GM18867 (cell line): Measurements from ENCODE around the gene EIF5AL1.
"Not testable (repeated sequence)": the region's sequence is repeated elsewhere in the genome, so short reads cannot be mapped to it uniquely, and the experiment has no call there.

Experiments
- ATAC-seq: cut with Tn5 transposase; IDR thresholded peaks from one replicate; pipeline ENCODE4 v1.9.1; 2021; ENCODE audit warnings: mild to moderate bottlenecking, moderate library complexity; ENCODE audit not compliant: unreplicated experiment

EIF5AL1 gene

GRCh38 chr10:79511891-79512583, at the start of gene EIF5AL1:
Gene EIF5AL1 (plus strand): TSS chr10:79512533. CDS start chr10:79512650, 117 bp downstream.
- ATAC-seq: not testable (repeated sequence)

GRCh38 chr10:79463578-79464496, 48.5 kb upstream of the EIF5AL1 start:
- ATAC-seq: no peak

GRCh38 chr10:79465341-79465740, 47.0 kb upstream of the EIF5AL1 start:
- ATAC-seq: no peak

- no peak for ATAC-seq
These were observed 44.2 kb upstream of the EIF5AL1 start for GRCh38 chr10:79468015-79468560.

- no peak for ATAC-seq
These were observed 43.3 kb upstream of the EIF5AL1 start for GRCh38 chr10:79468841-79469585.

- no peak for ATAC-seq
These were observed 42.2 kb upstream of the EIF5AL1 start for GRCh38 chr10:79470096-79470495.

GRCh38 chr10:79471776-79472175, 40.6 kb upstream of the EIF5AL1 start:
- ATAC-seq: no peak

- ATAC-seq: no peak
These were observed 39.9 kb upstream of the EIF5AL1 start for GRCh38 chr10:79472449-79472848.

- ATAC-seq: no peak
These were observed 39.4 kb upstream of the EIF5AL1 start for GRCh38 chr10:79472951-79473350.

GRCh38 chr10:79473496-79474095, 38.7 kb upstream of the EIF5AL1 start:
- no peak for ATAC-seq

- ATAC-seq: no peak
These were observed 37.1 kb upstream of the EIF5AL1 start for GRCh38 chr10:79475119-79475653.

GRCh38 chr10:79475877-79476276, 36.5 kb upstream of the EIF5AL1 start:
- ATAC-seq: no peak

- ATAC-seq: no peak
These were observed 35.7 kb upstream of the EIF5AL1 start for GRCh38 chr10:79476645-79477044.

- ATAC-seq: no peak
These were observed 34.9 kb upstream of the EIF5AL1 start for GRCh38 chr10:79477456-79477855.

GRCh38 chr10:79479283-79479909, 32.9 kb upstream of the EIF5AL1 start:
- ATAC-seq: no peak

GRCh38 chr10:79482304-79482703, 30.0 kb upstream of the EIF5AL1 start:
- no peak for ATAC-seq

GRCh38 chr10:79482741-79483140, 29.6 kb upstream of the EIF5AL1 start:
- ATAC-seq: no peak

GRCh38 chr10:79483299-79483698, 29.0 kb upstream of the EIF5AL1 start:
- no peak for ATAC-seq

- ATAC-seq: no peak
These were observed 28.4 kb upstream of the EIF5AL1 start for GRCh38 chr10:79483948-79484347.

- no peak for ATAC-seq
These were observed 27.9 kb upstream of the EIF5AL1 start for GRCh38 chr10:79484476-79484875.
